ENCODE data around the gene PYCARD. TPM values are rescaled to one million over a fixed set of nuclear protein-coding genes. Genes with fewer than 3 reads are reported as not detected.
A peak's percentile ranks its signal among the peaks of the same experiment; 100 is the strongest.

PYCARD gene
- total RNA-seq, 4 donors from 2014 or later: 33.3 to 128 (median 90.6) TPM

DNA sequence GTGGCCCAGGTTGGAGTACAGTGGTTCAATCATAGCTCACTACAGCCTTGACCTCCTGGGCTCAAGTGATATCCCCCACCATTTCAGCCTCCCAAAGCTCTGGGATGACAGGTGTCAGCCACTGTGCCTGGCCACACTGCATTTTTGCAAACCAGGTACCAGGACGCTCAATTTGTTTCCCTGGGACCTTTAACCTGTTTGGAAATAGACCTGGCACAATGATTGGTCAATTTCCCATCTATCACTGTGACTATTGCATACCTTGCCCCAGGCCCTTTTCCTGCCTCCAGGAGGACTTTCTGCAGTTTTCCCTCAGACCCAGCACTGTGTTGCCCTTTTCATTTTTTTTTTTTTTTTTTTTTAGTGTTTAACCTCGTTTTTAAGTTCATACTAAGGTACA, 33.7 kb downstream of the PYCARD start:
- no peak overlapping the region for H3K27ac ChIP-seq
- no peak for DNase-seq
- 39 to 79% methylated on average over 2 of the region's 2 CpGs for WGBS, 2 donors (ENCODE audit: low coverage in 1 of 2)
- H3K9me3 ChIP-seq: no peaks in the 10 kb centered on the region
- H3K4me3 ChIP-seq: no peak overlapping the region
- intact Hi-C loops (cut with DNase I; ENCODE audit: low total_unique reads) (no loop called here), in situ Hi-C loops (cut with MboI; ENCODE audit: low pct_ligation_motif_present in 1 of 4, low pct_unique_long_range_greater_than_20kb in 1 of 4, low sequenced_read_pairs in 3 of 4) (loop anchor here in 1 of 4 donors (25.0 kb wide), 1 partner anchor 182 kb away; the partner anchor contains the start of gene HSD3B7)
- H3K27me3 ChIP-seq: no peaks in the 10 kb centered on the region
- TF ChIP-seq EP300 (IDR thresholded peaks at IDR 0.05; ENCODE audit: low read depth) (no peak), POLR2AphosphoS5 (IDR thresholded peaks at IDR 0.05) (no peak), CTCF (IDR thresholded peaks at IDR 0.05) (no peak), POLR2A (IDR thresholded peaks at IDR 0.05) (no peak)
- no peaks in the 10 kb centered on the region for H3K36me3 ChIP-seq
- no peaks in the 10 kb centered on the region for H3K4me1 ChIP-seq

DNA sequence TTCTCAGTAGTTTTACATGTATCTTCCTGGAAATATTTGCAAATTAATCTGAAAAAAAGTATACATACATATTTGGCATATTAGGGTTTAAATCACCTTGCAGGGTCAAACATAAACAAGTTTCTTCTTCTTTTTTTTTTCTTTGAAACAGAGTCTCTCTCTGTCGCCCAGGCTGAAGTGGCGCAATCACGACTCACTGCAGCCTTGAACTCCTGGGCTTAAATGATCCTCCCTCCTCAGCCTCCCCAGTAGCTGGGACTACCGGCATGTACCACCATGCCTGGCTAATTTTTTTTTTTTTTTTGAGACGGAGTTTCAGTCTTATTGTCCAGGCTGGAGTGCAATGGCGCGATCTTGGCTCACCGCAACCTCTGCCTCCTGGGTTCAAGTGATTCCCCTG, 35.2 kb downstream of the PYCARD start:
- H3K27ac ChIP-seq: no peak overlapping the region
- TF ChIP-seq EP300 (IDR thresholded peaks at IDR 0.05; ENCODE audit: low read depth) (no peak), POLR2AphosphoS5 (IDR thresholded peaks at IDR 0.05) (no peak), POLR2A (IDR thresholded peaks at IDR 0.05) (no peak), CTCF (IDR thresholded peaks at IDR 0.05) (no peak)
- H3K36me3 ChIP-seq: no peaks in the 10 kb centered on the region
- no peaks in the 10 kb centered on the region for H3K9me3 ChIP-seq
- intact Hi-C loops (cut with DNase I; ENCODE audit: low total_unique reads) (no loop called here), in situ Hi-C loops (cut with MboI; ENCODE audit: low pct_ligation_motif_present in 1 of 4, low pct_unique_long_range_greater_than_20kb in 1 of 4, low sequenced_read_pairs in 3 of 4) (loop anchor here in 1 of 4 donors (25.0 kb wide), 1 partner anchor 180 kb away; the partner anchor contains the start of gene HSD3B7)
- no peak for DNase-seq
- H3K27me3 ChIP-seq: no peaks in the 10 kb centered on the region
- H3K4me1 ChIP-seq: no peaks in the 10 kb centered on the region
- WGBS, 2 donors (ENCODE audit: low coverage in 1 of 2): 90 to 91% methylated on average over 4 to 8 of the region's 8 CpGs
- H3K4me3 ChIP-seq: no peak overlapping the region

GRCh38 chr16:31157136-31157535, 45.4 kb downstream of the PYCARD start:
- peaks cover 11% of the 10 kb centered on the region for H3K27me3 ChIP-seq
- no peaks in the 10 kb centered on the region for H3K36me3 ChIP-seq
- TF ChIP-seq POLR2AphosphoS5 (IDR thresholded peaks at IDR 0.05): no peak
- TF ChIP-seq EP300 (IDR thresholded peaks at IDR 0.05; ENCODE audit: low read depth): no peak
- TF ChIP-seq CTCF (IDR thresholded peaks at IDR 0.05): no peak
- TF ChIP-seq POLR2A (IDR thresholded peaks at IDR 0.05): no peak
- H3K4me1 ChIP-seq: peaks cover 0 to 11% (median 1%) of the 10 kb centered on the region in 4 donors
- intact Hi-C loops (cut with DNase I; ENCODE audit: low total_unique reads) (no loop called here), in situ Hi-C loops (cut with MboI; ENCODE audit: low pct_ligation_motif_present in 1 of 4, low pct_unique_long_range_greater_than_20kb in 1 of 4, low sequenced_read_pairs in 3 of 4) (loop anchor here in 1 of 4 donors (25.0 kb wide), 1 partner anchor 170 kb away; the partner anchor contains the start of gene HSD3B7)
- no peak overlapping the region for H3K4me3 ChIP-seq
- peak; percentile 17 for DNase-seq
- H3K27ac ChIP-seq: no peak overlapping the region
- WGBS, 2 donors (ENCODE audit: low coverage in 1 of 2): 46 to 50% methylated on average over 2 to 8 of the region's 8 CpGs
- H3K9me3 ChIP-seq: no peaks in the 10 kb centered on the region

Small RNAs within 50 kb of the gene (small RNA-seq; reads per million reads assigned to genes)
- 0 reads per million in 4 donors for gene AC009088.4
- 0 reads per million in 4 donors for gene NDUFA3P6

Other genes starting within 250 kb of the PYCARD start
- gene SETD1A, start 245.0 kb downstream of the PYCARD start, total RNA-seq: 10 to 100 TPM in 3 of 4 donors, 1 to 10 TPM in 1; 5.3 to 37.0 (median 10.8) TPM
- 10 to 100 TPM in 3 of 4 donors, 1 to 10 TPM in 1; 7.0 to 31.8 (median 29.6) TPM for gene HSD3B7, start 217.6 kb downstream of the PYCARD start, total RNA-seq
- gene STX1B, start 192.1 kb downstream of the PYCARD start, total RNA-seq: 1 to 10 TPM in 1 of 4 donors, under 1 TPM in 1, not detected in 2; 0.41 to 1.3 TPM
- 100 to 1,000 TPM in 2 of 4 donors, 10 to 100 TPM in 2; 50.8 to 163 (median 79.7) TPM for gene STX4, start 169.2 kb downstream of the PYCARD start, total RNA-seq
- 10 to 100 TPM in 2 of 4 donors, 1 to 10 TPM in 2; 7.9 to 17.9 (median 10.2) TPM for gene ZNF668, start 128.5 kb downstream of the PYCARD start, total RNA-seq
- gene ZNF646, start 128.3 kb downstream of the PYCARD start, total RNA-seq: 10 to 100 TPM; 12.0 to 26.7 (median 23.5) TPM
- gene PRSS53, start 113.8 kb downstream of the PYCARD start, total RNA-seq: 1 to 10 TPM; 1.1 to 5.2 (median 3.1) TPM
- gene VKORC1, start 108.0 kb downstream of the PYCARD start, total RNA-seq: 10 to 100 TPM; 29.5 to 89.0 (median 72.0) TPM
- 10 to 100 TPM; 46.8 to 56.5 (median 51.3) TPM for gene BCKDK, start 94.4 kb downstream of the PYCARD start, total RNA-seq
- gene KAT8, start 85.1 kb downstream of the PYCARD start, total RNA-seq: 10 to 100 TPM; 61.0 to 93.5 (median 62.1) TPM
- 100 to 1,000 TPM; 101 to 510 (median 372) TPM for gene PRSS8, start 67.0 kb downstream of the PYCARD start, total RNA-seq
- gene PRSS36, start 52.7 kb downstream of the PYCARD start, total RNA-seq: 10 to 100 TPM in 1 of 4 donors, 1 to 10 TPM in 2, not detected in 1; 8.1 to 42.3 (median 9.8) TPM
- gene FUS, start 22.6 kb downstream of the PYCARD start, total RNA-seq: 100 to 1,000 TPM in 1 of 4 donors, 10 to 100 TPM in 3; 43.6 to 116 (median 59.0) TPM
- gene TRIM72, start 11.4 kb upstream of the PYCARD start, total RNA-seq: under 1 TPM in 1 of 4 donors, not detected in 3; 0.14 TPM
- not detected for gene PYDC1, start 14.4 kb upstream of the PYCARD start, total RNA-seq
- gene ITGAM, start 57.2 kb upstream of the PYCARD start, total RNA-seq: 10 to 100 TPM in 1 of 4 donors, 1 to 10 TPM in 3; 1.1 to 11.5 (median 2.3) TPM
- gene ITGAX, start 152.4 kb upstream of the PYCARD start, total RNA-seq: 1 to 10 TPM in 3 of 4 donors, not detected in 1; 1.2 to 3.8 (median 3.7) TPM
- gene ITGAD, start 190.6 kb upstream of the PYCARD start, total RNA-seq: under 1 TPM in 1 of 4 donors, not detected in 3; 0.75 TPM
- not detected for gene COX6A2, start 225.6 kb upstream of the PYCARD start, total RNA-seq
- gene ZNF843, start 240.0 kb upstream of the PYCARD start, total RNA-seq: under 1 TPM in 2 of 4 donors, not detected in 2; 0.14 to 0.79 TPM

All from transverse colon (tissue), 4 donors.